GM10847 (cell line): ENCODE data around the gene CEP170B.

Experiments used
- POLR2A ChIP-seq: IDR thresholded peaks from 2 replicates; pipeline ENCODE4 v1.6.1; 2011; ENCODE audit not compliant: insufficient read length; ENCODE audit errors: extremely low read depth

The CEP170B gene

DNA sequence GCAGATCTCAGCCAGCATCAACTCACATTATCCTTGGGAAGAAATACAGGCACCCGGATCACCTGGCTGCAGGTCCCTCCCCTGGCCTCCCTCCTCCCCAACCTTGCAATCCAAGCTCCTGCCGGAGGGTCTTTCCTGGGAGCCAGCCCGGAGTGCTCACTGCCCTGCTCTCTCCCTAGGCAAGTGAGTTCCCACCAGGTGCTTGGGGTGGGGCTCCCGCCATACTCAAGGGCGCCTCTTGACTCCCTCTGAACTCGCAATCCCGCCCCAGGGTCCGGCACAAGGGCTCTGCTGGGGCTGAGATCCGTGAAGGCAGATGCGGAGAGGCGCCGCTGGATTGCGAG, 1.2 kb upstream of the CEP170B start:
- no peak for TF ChIP-seq POLR2A

DNA sequence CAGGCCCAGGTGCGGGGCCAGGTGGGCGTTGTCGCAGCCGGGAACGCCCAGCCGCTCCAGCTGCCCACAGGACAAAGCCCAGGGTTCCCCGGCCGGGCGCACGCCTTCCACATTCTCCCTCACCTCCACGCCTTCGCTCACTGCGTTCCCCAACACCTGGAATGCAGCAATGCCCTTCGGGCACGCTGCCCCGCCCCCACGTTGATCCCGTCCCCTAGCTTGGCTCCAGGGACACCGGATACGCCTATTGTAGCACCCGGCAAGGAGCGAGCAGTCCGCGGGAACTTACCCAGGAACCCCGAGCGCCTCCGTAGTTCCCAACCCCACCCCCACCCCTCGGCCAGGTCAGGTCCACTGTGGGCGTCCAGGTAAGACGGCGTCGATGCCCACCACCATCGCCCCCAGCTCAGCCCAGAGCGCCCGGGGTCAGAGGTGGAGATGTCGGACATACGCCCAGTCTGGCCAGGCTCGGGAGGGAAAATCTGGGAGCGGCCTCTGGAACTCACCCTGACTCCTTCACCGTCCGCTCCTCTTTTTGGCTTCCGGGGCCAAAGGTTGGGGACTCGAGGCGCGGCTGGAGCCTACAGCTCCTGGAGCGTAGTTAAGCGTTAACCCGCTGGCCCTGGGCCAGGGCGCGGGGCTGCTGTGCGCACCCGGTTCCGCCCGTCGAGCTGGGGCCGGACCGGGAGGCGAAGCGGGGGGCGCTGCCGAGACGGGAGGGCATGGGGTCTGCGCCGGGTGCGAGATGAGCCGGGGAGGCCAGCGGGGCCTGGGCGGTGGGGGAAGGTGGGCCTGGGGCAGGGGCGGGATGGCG, 594 bp upstream of the CEP170B start:
- no peak for TF ChIP-seq POLR2A

DNA sequence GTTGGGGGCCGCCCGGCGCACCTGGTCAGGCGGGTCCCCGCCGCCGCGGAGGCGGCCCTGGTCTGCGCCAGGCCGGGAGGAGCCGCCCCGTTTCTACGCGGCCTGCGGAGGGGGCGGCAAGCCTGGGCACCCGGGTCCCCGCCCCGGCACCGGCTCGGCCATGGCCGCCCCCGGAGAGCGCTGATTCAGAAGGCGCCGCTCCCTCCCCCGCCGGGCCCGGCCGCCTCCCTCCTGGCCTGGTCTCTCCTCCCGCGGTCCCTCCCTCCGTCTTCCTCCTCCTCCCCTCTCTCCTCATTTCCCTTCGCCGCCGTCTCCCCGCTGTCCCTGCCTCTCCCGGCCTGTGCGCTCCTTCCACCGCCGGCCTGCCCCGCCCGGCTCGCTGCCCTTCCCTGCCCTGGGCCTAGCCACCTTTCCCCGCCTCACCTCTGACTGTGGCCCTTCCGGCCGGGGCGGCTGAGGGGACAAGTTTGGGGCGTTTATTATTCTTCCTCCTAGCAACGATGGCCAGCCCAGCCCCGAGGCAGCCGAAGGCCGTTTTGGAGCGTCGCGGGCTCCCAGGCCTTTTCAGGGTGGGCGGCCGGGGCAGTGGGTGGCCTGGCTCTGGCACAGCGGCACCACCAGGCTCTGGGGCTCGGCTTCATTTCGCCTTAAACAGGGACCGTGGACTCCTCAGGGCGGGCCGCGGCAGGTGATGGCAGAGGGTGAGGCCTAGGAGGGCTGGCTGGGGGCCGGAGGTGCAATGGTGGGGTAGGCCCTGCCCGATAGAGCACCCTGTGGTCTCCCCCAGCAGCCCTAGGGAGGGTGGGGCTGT, 768 bp downstream of the CEP170B start:
- TF ChIP-seq POLR2A, result no peak

DNA sequence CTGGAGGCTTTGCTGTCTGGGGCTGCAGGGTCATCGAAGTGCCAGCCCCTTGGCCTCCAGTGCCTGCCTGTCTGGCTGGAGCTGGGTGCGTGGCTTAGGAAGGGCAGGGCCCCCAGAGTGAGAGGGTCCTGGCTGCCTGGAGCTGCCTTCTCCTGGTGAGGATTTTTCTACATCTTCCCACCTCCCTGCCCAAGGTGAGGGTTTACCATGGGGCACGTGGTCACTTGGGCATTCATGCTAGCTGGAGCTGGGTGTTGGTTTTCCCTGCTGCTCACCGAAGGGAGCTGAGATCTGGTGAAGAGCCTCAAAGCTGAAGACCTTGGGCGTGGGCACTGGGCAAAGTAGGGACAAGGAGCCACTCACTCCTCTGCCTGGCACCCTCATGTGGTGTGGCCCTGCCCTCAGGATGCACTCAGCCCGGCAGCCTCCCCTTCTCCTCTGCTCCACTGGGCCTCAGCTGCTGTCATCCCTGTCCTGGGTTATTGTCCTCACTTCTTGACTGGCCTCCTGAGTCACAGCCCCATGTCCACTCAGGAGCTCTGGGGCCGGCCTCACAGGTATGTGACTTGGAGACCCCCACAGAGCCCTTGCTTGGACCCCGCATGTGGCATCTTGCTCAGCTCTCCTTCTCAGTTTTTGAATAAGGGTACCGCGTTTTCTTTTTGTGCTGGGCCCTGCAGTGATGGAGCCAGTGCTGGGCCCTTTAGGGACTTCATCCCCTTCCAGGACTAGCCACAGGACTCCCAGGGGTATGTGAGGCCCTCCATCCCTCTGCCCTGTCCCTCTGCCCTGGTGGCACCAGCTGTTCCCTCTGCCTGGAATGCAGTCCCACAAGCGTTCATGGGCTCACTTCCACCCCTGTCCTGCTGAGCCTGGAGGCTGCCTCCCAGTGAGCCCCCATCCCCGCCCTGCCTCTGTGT, 1.6 kb downstream of the CEP170B start:
- no peak for TF ChIP-seq POLR2A

DNA sequence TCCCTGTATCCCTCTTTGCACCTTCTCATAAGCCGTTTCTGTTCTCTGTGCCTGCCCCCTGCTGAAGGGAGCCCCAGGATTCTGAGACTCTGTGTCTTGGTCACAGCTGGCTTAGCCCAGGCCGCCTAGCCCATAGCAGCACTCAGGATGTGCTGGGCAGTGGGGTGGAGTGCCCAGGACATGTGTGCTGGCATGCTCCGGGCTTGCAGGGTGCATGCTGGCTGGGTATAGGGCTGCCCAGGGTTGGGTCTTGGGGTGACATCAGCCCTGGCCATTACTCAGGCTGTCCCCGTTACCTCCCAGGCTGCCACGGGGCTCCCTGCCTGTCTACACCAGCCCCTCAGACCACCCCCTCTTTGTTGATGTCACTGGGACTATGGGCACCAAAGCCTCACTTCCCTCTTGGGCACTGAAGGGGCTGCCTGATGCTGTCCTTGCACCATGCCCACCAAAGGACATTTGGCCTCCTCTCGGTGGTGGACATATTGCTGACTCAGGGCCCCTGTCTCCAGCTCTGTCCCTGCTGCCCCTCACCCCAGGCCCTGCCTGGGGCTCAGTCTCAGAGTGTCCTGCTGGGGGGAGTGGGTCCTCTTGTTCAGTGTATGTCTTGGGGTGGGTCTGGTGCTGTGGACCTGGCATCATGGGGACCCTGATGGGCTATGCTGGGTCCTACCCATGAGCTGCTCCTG, 2.4 kb downstream of the CEP170B start:
- no peak for TF ChIP-seq POLR2A

DNA sequence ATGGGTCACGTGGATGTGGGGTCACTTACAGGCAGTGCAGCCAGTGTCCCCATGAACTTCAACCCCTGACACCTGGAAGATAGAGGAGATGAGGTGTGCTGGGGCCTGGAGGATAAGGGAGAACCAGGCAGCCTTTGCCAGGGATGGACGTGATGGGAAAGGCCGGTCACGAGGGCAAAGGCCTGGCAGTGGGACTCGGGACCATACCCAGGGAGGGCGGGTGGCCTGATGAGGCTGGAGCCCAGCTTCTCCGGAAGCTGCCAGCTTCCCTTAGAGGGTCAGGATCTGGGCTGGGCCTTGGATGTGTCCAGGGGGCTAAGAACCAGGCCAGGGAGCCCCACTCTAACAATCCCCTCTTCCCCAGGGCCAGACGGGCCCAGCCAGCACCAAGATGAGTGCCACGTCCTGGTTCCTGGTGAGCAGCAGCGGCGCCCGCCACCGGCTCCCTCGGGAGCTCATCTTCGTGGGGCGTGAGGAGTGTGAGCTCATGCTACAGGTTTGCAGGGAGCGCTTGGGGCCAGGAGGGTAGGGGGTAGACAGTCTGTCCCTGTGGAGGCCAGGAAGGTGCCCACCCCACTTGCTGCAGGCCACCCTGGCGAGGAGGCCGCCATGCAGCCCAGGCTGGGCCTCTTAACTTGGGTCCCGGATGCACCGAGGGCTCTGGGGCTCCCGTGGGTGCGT, 3.1 kb downstream of the CEP170B start:
- TF ChIP-seq POLR2A, result no peak

DNA sequence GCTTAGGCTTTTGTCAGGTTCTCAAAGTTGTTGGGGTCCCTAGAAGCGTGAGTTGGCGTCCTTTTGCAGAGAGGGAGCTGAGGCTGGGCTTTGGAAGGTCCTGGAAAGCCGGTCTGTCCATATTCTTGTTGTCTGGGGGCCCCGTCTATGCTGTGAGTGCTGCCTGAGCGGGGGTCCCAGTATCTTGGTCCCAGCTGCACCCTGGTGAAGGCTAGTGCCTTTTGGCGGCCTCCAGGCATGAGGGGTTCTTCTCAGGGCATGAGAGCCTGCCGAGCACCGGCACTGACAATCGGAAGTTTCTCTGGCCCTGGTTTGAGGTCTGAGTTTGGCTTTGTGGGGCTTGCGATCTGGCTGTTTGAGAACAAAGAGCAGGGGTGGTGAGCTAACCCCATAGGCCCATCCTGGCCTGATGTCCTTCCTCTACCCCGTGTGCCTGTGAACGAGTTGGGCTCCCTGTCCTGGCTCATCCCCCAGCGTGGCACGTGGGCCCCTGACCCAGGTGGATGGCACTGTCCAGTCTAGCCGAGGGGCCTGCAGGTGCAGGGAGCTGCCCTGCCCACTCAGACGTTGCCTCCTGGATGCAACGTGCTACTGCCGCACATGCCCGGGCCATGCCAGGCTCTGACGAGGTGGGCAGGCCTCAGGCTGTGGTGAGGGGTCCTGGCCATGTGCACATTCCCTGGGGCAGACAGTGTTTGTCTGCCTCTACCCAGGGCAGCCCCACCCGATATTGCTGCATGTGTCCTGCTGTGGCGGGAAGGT, 3.9 kb downstream of the CEP170B start:
- TF ChIP-seq POLR2A, result no peak

GRCh38 chr14:104869669-104870367, 4.8 kb downstream of the CEP170B start:
- no peak for TF ChIP-seq POLR2A

DNA sequence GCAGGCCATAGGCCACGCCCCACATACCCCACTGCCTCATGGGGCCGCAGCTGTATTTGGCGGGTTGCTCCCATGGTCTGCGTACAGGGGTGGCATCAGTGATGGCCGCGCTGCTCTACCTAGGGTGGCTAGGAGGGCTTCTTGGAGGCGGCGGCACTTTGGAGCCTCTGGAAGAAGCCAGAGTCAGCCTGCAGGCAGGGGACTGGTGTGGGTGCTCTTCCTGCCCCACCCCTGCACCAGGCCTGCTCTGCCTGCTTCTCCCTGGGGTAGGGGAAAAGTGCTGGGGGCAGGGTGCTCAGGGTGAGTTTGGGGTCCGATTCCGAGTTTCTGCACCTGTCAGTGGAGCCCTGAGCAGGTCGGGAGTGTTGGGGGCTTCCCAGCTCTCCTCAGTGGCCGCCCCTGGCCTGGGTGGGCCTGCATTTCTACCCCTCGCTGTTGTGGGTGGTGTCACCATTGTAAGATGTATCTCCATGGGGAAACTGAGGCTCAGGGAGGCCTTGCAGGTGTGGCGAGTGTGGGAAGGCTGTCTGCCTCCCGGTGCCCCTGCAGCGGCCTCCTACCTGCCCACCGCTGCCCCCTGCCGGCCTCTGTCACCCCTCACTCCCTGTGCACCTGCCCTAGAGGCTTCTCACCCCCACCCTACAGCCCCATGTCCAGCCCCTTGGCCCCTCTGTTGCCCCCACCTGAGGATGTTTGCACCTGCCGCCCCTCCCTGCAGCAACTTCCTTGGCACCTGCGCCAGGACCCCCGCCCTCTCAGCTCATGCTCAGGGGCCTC, 5.5 kb downstream of the CEP170B start:
- TF ChIP-seq POLR2A, result no peak

GRCh38 chr14:104871145-104871655, 6.1 kb downstream of the CEP170B start:
- no peak for TF ChIP-seq POLR2A

DNA sequence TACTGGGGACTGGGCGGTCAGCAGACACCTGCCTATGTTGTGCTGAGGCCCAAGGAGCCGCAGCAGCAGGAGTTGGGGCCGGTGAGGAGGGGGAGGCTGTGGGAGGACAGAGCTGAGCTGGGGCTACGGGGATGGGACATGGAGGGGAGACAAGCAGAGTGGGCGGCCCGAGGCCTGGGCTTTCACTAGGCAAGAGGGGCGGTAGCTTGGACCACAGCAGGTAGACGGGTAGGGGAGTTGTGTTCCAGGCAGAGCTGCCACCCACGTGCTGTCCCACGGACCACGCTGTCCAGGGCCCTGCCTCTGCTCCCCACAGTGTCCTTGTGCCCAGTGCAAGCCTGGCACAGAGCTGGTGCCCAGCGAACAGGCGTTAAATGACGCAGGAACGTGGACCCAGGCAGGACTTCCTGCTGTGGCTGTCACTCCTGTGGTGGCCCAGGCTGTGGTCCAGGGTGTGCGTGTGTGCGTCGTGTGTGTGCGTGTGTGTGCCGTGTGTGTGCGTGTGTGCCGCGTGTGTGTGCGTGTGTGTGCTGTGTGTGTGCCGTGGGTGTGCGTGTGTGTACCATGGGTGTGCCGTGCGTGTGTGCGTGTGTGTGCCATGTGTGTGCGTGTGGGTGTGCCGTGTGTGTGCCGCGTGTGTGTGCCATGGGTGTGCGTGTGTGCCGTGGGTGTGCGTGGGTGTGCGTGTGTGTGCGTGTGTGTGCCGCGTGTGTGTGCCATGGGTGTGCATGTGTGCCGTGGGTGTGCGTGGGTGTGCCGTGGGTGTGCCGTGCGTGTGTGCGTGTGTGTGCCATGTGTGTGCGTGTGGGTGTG, 6.8 kb downstream of the CEP170B start:
- TF ChIP-seq POLR2A, result no peak
